HCT116 (cell line): Measurements from ENCODE around the gene NFXL1.

Experiments
- CTCF ChIP-seq, 3 experiments: fragments of 200-600 bp in 1 of 3; sonication (generic) in 1 of 3; IDR thresholded peaks in 2 of 3; conservative IDR thresholded peaks in 1 of 3; 2 replicates each; pipeline ENCODE4 v1.5.1; 2012 to 2017; ENCODE audit warnings: low read depth in 2 of 3, low read length in 2 of 3, antibody characterized with exemption in 1 of 3, borderline replicate concordance in 1 of 3, control low read depth in 1 of 3, mild to moderate bottlenecking in 1 of 3, mixed read lengths in 1 of 3, mixed run types in 1 of 3, moderate library complexity in 1 of 3; ENCODE audit not compliant: insufficient read depth in 1 of 3
- EZH2 ChIP-seq: fragments of 200-600 bp; sonication (generic); IDR thresholded peaks from 2 replicates; pipeline ENCODE4 v1.6.1; 2017; ENCODE audit warnings: antibody characterized with exemption, mixed run types
- EZH2phosphoT487 ChIP-seq: fragments of 200-600 bp; IDR thresholded peaks from 2 replicates; pipeline ENCODE4 v1.6.1; 2018; ENCODE audit warnings: antibody characterized with exemption, borderline replicate concordance
- FOSL1 ChIP-seq: IDR thresholded peaks from 2 replicates; pipeline ENCODE4 v1.6.1; 2012; ENCODE audit warnings: low read depth
- JUND ChIP-seq: IDR thresholded peaks from 2 replicates; pipeline ENCODE4 v1.6.1; 2012
- POLR2A ChIP-seq: IDR thresholded peaks from 2 replicates; pipeline ENCODE4 v1.7.0; 2011; ENCODE audit warnings: borderline replicate concordance; ENCODE audit not compliant: insufficient read depth, insufficient read length; ENCODE audit errors: extremely low read depth
- POLR2AphosphoS5 ChIP-seq: IDR thresholded peaks from 2 replicates; pipeline ENCODE4 v1.6.1; 2011; ENCODE audit warnings: mild to moderate bottlenecking, low read depth, low read length, moderate library complexity
- SIN3A ChIP-seq: IDR thresholded peaks from 2 replicates; pipeline ENCODE4 v1.6.1; 2012; ENCODE audit warnings: low read depth
- SP1 ChIP-seq: IDR thresholded peaks from 2 replicates; pipeline ENCODE4 v1.6.1; 2012; ENCODE audit warnings: low read depth
- SRF ChIP-seq: IDR thresholded peaks from 2 replicates; pipeline ENCODE4 v1.6.1; 2012; ENCODE audit warnings: low read depth
- TCF7L2 ChIP-seq: IDR thresholded peaks from 2 replicates; pipeline ENCODE4 v1.7.0; 2011; ENCODE audit warnings: borderline replicate concordance, inconsistent platforms; ENCODE audit not compliant: insufficient read depth, insufficient read length; ENCODE audit errors: extremely low read depth
- YY1 ChIP-seq: IDR thresholded peaks from 2 replicates; pipeline ENCODE4 v1.6.1; 2011; ENCODE audit warnings: low read length, low read depth, moderate library complexity, mild to moderate bottlenecking; ENCODE audit not compliant: insufficient replicate concordance; ENCODE audit errors: extremely low read depth
- ZNF274 ChIP-seq: fragments of 200-500 bp; sonication (Bioruptor generic); IDR thresholded peaks from 2 replicates; pipeline ENCODE4 v1.6.1; 2014; ENCODE audit warnings: mild to moderate bottlenecking, low read depth, low read length, inconsistent platforms
- TF ChIP-seq, protein P1 (sequence below): IDR thresholded peaks from 2 replicates; pipeline ENCODE4 v1.6.1; 2012; ENCODE audit warnings: low read depth

GRCh38 chr4:47819178-47819577 lies 95.2 kb downstream of the NFXL1 start:
- no peak for TF ChIP-seq TCF7L2
- TF ChIP-seq CTCF (IDR thresholded peaks at IDR 0.05 in 2 of 3, conservative IDR thresholded peaks at IDR 0.05 in 1 of 3; ENCODE audit: borderline replicate concordance in 1 of 3, insufficient read depth in 1 of 3, low read depth in 2 of 3, low read length in 2 of 3) = no peak
- TF ChIP-seq EZH2 = no peak
- TF ChIP-seq, protein P1, sequence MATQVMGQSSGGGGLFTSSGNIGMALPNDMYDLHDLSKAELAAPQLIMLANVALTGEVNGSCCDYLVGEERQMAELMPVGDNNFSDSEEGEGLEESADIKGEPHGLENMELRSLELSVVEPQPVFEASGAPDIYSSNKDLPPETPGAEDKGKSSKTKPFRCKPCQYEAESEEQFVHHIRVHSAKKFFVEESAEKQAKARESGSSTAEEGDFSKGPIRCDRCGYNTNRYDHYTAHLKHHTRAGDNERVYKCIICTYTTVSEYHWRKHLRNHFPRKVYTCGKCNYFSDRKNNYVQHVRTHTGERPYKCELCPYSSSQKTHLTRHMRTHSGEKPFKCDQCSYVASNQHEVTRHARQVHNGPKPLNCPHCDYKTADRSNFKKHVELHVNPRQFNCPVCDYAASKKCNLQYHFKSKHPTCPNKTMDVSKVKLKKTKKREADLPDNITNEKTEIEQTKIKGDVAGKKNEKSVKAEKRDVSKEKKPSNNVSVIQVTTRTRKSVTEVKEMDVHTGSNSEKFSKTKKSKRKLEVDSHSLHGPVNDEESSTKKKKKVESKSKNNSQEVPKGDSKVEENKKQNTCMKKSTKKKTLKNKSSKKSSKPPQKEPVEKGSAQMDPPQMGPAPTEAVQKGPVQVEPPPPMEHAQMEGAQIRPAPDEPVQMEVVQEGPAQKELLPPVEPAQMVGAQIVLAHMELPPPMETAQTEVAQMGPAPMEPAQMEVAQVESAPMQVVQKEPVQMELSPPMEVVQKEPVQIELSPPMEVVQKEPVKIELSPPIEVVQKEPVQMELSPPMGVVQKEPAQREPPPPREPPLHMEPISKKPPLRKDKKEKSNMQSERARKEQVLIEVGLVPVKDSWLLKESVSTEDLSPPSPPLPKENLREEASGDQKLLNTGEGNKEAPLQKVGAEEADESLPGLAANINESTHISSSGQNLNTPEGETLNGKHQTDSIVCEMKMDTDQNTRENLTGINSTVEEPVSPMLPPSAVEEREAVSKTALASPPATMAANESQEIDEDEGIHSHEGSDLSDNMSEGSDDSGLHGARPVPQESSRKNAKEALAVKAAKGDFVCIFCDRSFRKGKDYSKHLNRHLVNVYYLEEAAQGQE = no peak
- TF ChIP-seq POLR2AphosphoS5 = no peak
- TF ChIP-seq POLR2A = no peak
- TF ChIP-seq JUND = no peak
- no peak for TF ChIP-seq SRF
- TF ChIP-seq ZNF274 = no peak
- no peak for TF ChIP-seq YY1
- TF ChIP-seq SP1 = no peak
- no peak for TF ChIP-seq SIN3A
- TF ChIP-seq FOSL1 = no peak
- no peak for TF ChIP-seq EZH2phosphoT487
